GM12874 (cell line): ENCODE data around the gene DCAF17.

Experiments
- CTCF ChIP-seq: IDR thresholded peaks from 2 replicates; pipeline ENCODE4 v1.5.1; 2011; ENCODE audit warnings: low read depth, mild to moderate bottlenecking, control low read depth, low read length, moderate library complexity; ENCODE audit not compliant: insufficient read depth

Gene DCAF17

GRCh38 chr2:171393487-171393886 lies 40.5 kb upstream of the DCAF17 start:
- no peak for TF ChIP-seq CTCF

GRCh38 chr2:171394164-171394740 lies 39.8 kb upstream of the DCAF17 start:
- no peak for TF ChIP-seq CTCF

DNA sequence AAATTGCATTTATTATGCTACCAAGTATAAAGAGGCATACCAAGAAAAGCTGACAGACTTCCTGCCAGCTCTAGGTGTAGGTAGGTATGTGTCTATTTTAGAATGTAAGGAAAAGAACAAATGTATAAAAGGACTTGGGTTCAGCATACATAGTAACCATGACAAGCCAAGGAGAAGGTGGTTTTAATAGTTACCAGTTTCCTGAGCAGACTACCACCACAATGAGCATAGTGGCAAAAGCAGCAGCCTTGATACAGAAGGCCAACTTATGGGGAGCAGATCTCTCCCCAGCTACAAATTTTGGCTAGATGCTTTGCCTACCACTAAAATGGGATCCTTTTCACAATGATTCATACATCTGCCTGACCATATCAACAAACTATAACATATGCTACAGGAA lies 34.7 kb upstream of the DCAF17 start:
- TF ChIP-seq CTCF: no peak

DNA sequence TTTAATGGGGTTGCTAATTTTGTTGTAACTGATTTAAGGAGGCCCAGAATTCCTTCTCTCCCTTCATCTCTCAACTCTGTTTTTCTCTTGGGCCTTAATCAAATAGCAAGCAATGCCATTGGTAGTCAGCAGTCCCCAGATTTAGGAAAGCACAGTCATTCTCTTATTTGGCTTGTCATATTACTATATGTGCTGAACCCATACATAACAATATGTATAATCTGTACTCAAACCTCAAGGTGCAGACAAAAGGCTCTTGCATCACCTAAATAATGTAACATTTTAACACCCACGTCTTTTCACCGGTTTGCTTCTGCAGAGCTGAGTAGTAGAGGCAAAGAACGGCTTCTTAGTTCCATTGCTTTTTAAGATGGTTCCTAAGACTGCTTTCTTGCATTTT lies 33.6 kb upstream of the DCAF17 start:
- no peak for TF ChIP-seq CTCF

DNA sequence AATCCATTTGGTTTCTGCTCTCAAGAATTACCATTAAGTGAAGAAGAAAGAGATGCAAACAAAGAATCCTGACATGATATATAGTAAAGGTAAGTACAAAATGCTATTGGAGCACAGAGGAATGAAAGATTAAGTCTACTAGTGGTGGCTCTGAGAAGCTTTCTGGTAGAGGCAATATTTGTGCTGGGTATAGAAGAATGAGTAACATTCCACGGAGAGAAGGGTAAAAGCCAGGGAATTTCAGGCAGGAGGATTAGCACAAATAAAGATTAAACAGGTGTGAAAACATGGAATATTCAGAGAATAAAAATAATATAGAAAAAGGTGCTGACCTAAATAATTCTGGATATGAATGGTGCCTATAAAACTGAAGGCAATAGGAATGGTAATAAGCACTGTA lies 32.1 kb upstream of the DCAF17 start:
- no peak for TF ChIP-seq CTCF

DNA sequence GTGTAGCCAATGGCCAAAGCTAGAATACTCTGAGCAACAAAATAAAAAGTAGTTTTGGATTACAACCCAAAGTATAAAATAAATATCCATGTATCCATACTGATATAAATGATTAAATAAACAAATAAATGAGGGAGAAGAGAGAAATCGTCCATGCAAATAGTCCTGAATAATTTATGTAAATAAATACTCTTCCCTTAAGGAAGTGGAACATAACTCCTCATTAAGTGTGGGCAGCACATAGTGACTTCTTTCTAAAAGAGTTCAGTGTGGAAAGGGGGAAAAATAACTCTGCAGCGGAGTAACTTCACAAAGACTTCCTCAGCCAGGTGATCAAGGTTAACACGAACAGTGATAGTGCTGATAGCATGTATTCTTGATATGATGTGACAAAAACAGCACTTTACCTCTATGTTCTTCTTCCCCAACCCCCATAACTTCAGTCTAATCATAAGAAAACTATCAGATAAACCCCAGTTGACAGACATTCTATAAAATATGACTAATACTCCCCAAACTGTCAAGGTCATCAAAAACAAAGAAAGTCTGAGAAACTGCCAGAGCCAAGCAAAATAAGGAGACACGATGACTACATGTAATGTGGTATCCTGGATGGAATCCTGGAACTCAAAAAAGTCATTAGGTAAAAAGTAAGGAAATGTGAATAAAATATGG lies 31.0 kb upstream of the DCAF17 start:
- TF ChIP-seq CTCF: no peak

GRCh38 chr2:171404261-171404660 lies 29.8 kb upstream of the DCAF17 start:
- no peak for TF ChIP-seq CTCF
